Neuron (in vitro differentiated cells): ENCODE measurements around the gene TNMD.

Experiments used
- H2AFZ ChIP-seq: one replicate; pipeline ENCODE4 v1.6.1; 2013; ENCODE audit warnings: low read depth, mild to moderate bottlenecking, inconsistent platforms, low read length, moderate library complexity
- H3K27me3 ChIP-seq: one replicate; pipeline ENCODE4 v1.6.1; 2013; ENCODE audit warnings: low read length; ENCODE audit not compliant: insufficient read depth
- H3K36me3 ChIP-seq: one replicate; pipeline ENCODE4 v1.6.1; 2013; ENCODE audit warnings: low read length; ENCODE audit not compliant: insufficient read depth
- H3K4me1 ChIP-seq: one replicate; pipeline ENCODE4 v1.6.1; 2013; ENCODE audit warnings: low read length; ENCODE audit not compliant: insufficient read depth
- H3K4me3 ChIP-seq: 2 replicates; pipeline ENCODE4 v1.5.1; 2013; ENCODE audit warnings: mild to moderate bottlenecking, low read length, moderate library complexity
- H3K9me3 ChIP-seq: one replicate; pipeline ENCODE4 v1.6.1; 2013; ENCODE audit warnings: low read length

The TNMD gene

GRCh38 chrX:100648458-100649417 lies 64.0 kb downstream of the TNMD start:
- H3K36me3 ChIP-seq = no peaks in the 10 kb centered on the region
- H3K4me3 ChIP-seq = no peak overlapping the region
- H3K9me3 ChIP-seq = no peaks in the 10 kb centered on the region
- H3K4me1 ChIP-seq = no peaks in the 10 kb centered on the region
- no peak overlapping the region for H2AFZ ChIP-seq
- peaks cover 3% of the 10 kb centered on the region for H3K27me3 ChIP-seq
